Measurements from ENCODE around the gene SNX32.

The SNX32 gene

GRCh38 chr11:65797711-65798110 is 36.1 kb upstream of the SNX32 start:
- no peak for FAIRE-seq

- no peak for FAIRE-seq
These were observed 34.9 kb upstream of the SNX32 start for GRCh38 chr11:65798882-65799281.

GRCh38 chr11:65801153-65801987 is 32.4 kb upstream of the SNX32 start:
- no peak for FAIRE-seq

GRCh38 chr11:65802841-65803240 is 30.9 kb upstream of the SNX32 start:
- no peak for FAIRE-seq

- no peak for FAIRE-seq
These were observed 29.8 kb upstream of the SNX32 start for GRCh38 chr11:65803797-65804492.

- FAIRE-seq, result no peak
These were observed 26.8 kb upstream of the SNX32 start for GRCh38 chr11:65806979-65807378.

GRCh38 chr11:65808744-65809341 is 24.9 kb upstream of the SNX32 start:
- FAIRE-seq, result no peak

GRCh38 chr11:65809496-65809895 is 24.3 kb upstream of the SNX32 start:
- no peak for FAIRE-seq

- no peak for FAIRE-seq
These were observed 23.5 kb upstream of the SNX32 start for GRCh38 chr11:65810046-65810868.

GRCh38 chr11:65811764-65812475 is 21.8 kb upstream of the SNX32 start:
- no peak for FAIRE-seq

- FAIRE-seq, result no peak
These were observed 19.4 kb upstream of the SNX32 start for GRCh38 chr11:65814131-65814985.

GRCh38 chr11:65814986-65815565 is 18.7 kb upstream of the SNX32 start:
- no peak for FAIRE-seq

- FAIRE-seq, result no peak
These were observed 17.1 kb upstream of the SNX32 start for GRCh38 chr11:65816696-65817095.

- no peak for FAIRE-seq
These were observed 16.4 kb upstream of the SNX32 start for GRCh38 chr11:65817312-65817834.

GRCh38 chr11:65817835-65818680 is 15.7 kb upstream of the SNX32 start:
- FAIRE-seq, result no peak

GRCh38 chr11:65821107-65821506 is 12.7 kb upstream of the SNX32 start:
- no peak for FAIRE-seq

- FAIRE-seq, result no peak
These were observed 10.8 kb upstream of the SNX32 start for GRCh38 chr11:65822776-65823528.

- FAIRE-seq, result no peak
These were observed 6.6 kb upstream of the SNX32 start for GRCh38 chr11:65826984-65827735.

Measured in colon (tissue), 2 donors.